NT2/D1 (cell line): ENCODE results near the gene ZFP36L2.

Experiments
- SUZ12 ChIP-seq: IDR thresholded peaks from 2 replicates; pipeline ENCODE4 v1.6.1; 2011; ENCODE audit not compliant: insufficient read length, insufficient read depth; ENCODE audit errors: extremely low read depth
- YY1 ChIP-seq: IDR thresholded peaks from 2 replicates; pipeline ENCODE4 v1.6.1; 2011; ENCODE audit not compliant: insufficient read length, insufficient read depth
- ZNF274 ChIP-seq: IDR thresholded peaks from 2 replicates; pipeline ENCODE4 v1.6.1; 2011; ENCODE audit warnings: mild to moderate bottlenecking, low read depth, low read length

- no peak for TF ChIP-seq ZNF274
- TF ChIP-seq YY1 = no peak
- no peak for TF ChIP-seq SUZ12
Observed at GRCh38 chr2:43175020-43175441, 51.4 kb downstream of the ZFP36L2 start.
